CD4-positive, alpha-beta T cell treated with Interleukin-4 for 4 hours (primary cell): ENCODE results near the gene KBTBD2.
"Not testable (repeated sequence)": the region's sequence is repeated elsewhere in the genome, so short reads cannot be mapped to it uniquely, and the experiment has no call there.

Experiments
- DNase-seq: peaks from one replicate; pipeline ENCODE4 v3.0.0-alpha.2; 2020

The KBTBD2 gene

GRCh38 chr7:32892521-32893206 lies 1.1 kb upstream of the KBTBD2 start:
- DNase-seq, result peak; percentile 88

- DNase-seq, result peak; percentile 99
Measured at GRCh38 chr7:32891800-32892520, 400 bp upstream of the KBTBD2 start.

GRCh38 chr7:32890793-32891042 lies 842 bp downstream of the KBTBD2 start:
- DNase-seq, result no peak

GRCh38 chr7:32890010-32890792 lies 1.4 kb downstream of the KBTBD2 start:
- DNase-seq, result peak; percentile 77

GRCh38 chr7:32888505-32888904 lies 3.1 kb downstream of the KBTBD2 start:
- no peak for DNase-seq

GRCh38 chr7:32887395-32887794 lies 4.2 kb downstream of the KBTBD2 start:
- DNase-seq, result no peak

- DNase-seq, result no peak
Measured at GRCh38 chr7:32881074-32881982, 10.2 kb downstream of the KBTBD2 start.

GRCh38 chr7:32879460-32879859 lies 12.1 kb downstream of the KBTBD2 start:
- DNase-seq, result no peak

GRCh38 chr7:32878023-32878422 lies 13.5 kb downstream of the KBTBD2 start:
- DNase-seq, result not testable (repeated sequence)

GRCh38 chr7:32872421-32872820 lies 19.1 kb downstream of the KBTBD2 start:
- no peak for DNase-seq

GRCh38 chr7:32871624-32872371 lies 19.8 kb downstream of the KBTBD2 start:
- no peak for DNase-seq

- no peak for DNase-seq
Measured at GRCh38 chr7:32870298-32870697, 21.3 kb downstream of the KBTBD2 start.

GRCh38 chr7:32869716-32870115 lies 21.8 kb downstream of the KBTBD2 start:
- no peak for DNase-seq

- no peak for DNase-seq
Measured at GRCh38 chr7:32868116-32868515, 23.4 kb downstream of the KBTBD2 start.

GRCh38 chr7:32865448-32866030 lies 26.0 kb downstream of the KBTBD2 start:
- no peak for DNase-seq

- not testable (repeated sequence) for DNase-seq
Measured at GRCh38 chr7:32863872-32864271, 27.7 kb downstream of the KBTBD2 start.

- DNase-seq, result no peak
Measured at GRCh38 chr7:32860090-32860489, 31.5 kb downstream of the KBTBD2 start.

- DNase-seq, result no peak
Measured at GRCh38 chr7:32858648-32859047, 32.9 kb downstream of the KBTBD2 start.

GRCh38 chr7:32857063-32857462 lies 34.5 kb downstream of the KBTBD2 start:
- not testable (repeated sequence) for DNase-seq

- DNase-seq, result not testable (repeated sequence)
Measured at GRCh38 chr7:32855837-32856775, 35.5 kb downstream of the KBTBD2 start.

- DNase-seq, result not testable (repeated sequence)
Measured at GRCh38 chr7:32850654-32851053, 40.9 kb downstream of the KBTBD2 start.
